DMS79 treated with DMSO at 0.1 percent for 48 hours (cell line): Measurements from ENCODE around the gene USP3.

Experiments
- DNase-seq: peaks from one replicate; lab custom pipeline; 2025; lab: John Stamatoyannopoulos, UW

USP3 gene

GRCh38 chr15:63504247-63504978 is at the start of gene USP3:
Gene USP3 (plus strand): TSS chr15:63504593. CDS start chr15:63504740, 147 bp downstream.
- DNase-seq: peak; percentile 51

DNA sequence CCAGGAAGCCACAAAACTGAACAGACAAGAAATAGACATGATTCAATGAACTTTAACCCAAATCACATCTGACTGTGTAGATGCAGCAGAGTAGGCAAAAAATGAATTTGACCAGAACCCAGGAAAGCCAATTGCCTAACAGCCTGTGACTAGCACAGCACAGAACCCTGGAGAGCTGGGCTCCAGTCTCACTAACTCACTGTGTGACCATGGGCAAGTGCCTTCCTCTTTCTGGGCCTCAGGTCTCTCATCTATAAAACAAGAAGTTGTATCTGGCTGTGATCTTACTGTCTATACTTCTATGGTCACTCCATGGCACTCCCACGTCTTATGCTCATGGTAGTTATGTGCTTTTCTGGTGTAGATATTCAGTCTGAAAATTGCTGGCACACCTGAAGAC is 48.1 kb upstream of the USP3 start:
- no peak for DNase-seq

GRCh38 chr15:63457379-63457778 is 47.0 kb upstream of the USP3 start:
- DNase-seq: no peak

- no peak for DNase-seq
Observed at GRCh38 chr15:63458026-63458425, 46.4 kb upstream of the USP3 start.

- no peak for DNase-seq
Observed at GRCh38 chr15:63458794-63459395, 45.5 kb upstream of the USP3 start.

DNA sequence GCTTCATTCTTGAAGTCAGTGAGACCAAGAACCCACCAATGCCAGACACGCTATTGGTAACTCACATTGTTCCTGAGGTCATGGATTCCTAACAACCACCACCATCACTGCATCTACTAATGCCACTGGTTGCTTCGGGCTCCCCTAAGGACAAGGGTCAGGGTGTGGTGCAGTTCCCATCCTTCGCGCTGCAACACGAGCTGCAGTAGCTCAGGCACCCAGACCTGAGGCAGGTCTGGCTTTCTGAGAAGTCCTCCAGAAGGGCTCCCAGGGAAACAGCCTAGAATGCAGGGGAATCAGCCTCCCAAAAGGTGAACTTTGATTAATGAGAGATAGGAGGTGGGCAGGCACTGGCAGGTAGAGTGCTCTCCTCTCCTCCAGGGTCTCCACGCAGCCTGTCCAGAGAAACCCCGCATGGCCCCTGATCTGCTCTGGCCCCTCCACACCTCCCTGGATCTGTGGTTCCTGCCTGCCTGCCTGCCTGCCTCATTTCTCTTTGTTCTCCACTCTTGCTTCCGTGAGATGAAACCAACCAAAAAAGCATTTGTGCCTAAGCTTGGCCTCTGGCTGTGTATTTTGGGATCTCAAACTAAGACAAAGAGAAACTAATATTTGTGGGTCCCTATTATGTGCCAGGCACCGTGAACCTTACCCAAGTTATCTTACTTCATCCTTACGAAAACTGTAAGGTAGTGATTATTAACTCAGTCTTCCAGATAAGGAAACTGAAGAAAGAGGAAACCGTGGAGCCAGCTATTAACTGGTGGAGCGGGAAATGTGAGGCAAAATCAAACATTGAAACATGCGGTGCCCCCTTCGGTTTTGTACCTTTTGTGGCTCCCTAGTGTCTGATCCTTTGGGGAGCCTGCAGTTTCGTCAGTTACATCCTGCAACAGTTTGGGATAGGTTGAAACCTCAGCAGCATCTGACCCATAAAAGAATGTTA is 43.9 kb upstream of the USP3 start:
- no peak for DNase-seq

DNA sequence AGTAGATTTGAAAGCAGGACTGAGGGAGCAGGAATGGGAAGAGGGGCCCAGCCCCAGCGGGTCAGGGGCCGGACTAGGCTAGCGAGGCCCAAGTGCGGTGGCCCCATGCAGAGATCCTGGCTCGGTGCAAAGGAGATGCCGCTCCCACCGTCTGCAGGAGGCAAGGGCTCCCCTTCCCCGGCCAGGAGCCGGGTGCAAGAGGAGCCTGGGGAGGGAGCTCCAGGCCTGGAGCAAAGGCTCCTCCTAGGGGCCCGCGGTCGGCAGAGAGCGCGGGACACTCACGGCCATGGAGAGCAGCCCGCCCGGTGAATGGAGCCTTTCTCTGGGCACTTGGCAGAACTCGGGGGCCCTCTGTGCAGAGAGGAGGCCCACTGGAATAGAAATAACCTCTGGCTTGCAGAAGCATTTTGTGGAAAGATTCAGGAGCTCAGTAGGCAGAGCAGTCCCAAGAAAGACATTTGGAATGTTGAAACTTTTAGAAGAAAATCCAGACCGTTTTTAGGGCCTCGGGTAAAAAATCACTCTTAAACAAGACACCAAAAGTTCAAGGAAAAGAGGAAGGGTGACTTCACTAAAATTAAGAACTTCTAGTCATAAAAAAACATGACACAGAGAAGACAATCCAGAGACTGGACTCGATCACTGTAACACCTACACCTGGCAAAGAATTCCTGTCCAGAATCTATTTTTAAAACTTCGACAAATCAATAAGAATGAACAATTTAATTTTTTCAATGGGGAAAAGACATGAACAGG is 43.0 kb upstream of the USP3 start:
- no peak for DNase-seq

DNA sequence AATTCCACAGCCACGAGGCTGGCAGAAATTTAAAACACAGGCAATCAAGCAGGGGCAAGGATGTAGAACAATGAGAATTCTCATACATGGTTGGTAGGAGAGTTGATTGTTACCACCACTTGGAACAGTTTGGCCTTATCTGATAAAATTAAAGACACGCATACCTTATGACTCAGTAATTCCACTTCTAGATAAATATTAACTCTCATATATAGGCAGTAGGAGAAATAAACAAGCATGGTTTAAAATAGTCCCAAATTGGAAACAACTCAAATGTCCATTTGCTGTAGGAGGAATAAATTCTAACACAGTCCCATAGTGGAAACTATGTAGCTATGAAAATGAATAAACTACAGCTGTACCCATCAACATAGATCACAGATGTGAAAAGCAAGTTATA is 42.3 kb upstream of the USP3 start:
- no peak for DNase-seq

- DNase-seq: no peak
Observed at GRCh38 chr15:63463036-63463435, 41.4 kb upstream of the USP3 start.

DNA sequence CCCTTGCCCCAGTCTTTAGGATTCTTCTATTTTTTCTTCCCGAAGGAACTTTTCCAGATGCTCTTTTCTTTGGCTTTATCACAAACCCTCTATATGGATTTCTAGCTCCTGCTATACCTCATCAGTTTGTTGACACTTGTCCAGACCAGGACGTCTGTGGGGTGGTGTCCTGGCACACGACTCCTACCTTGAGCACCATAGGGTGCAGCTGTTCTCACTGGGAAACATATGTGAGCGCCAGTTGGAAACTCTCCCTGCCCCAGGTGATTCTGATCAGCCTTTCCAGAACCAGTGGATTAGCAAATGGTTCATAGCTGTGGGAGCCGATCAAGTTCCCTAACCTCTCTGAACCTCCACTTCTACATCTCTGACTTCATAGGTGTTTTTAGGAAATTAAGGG is 40.6 kb upstream of the USP3 start:
- no peak for DNase-seq

GRCh38 chr15:63465104-63465503 is 39.3 kb upstream of the USP3 start:
- no peak for DNase-seq

DNA sequence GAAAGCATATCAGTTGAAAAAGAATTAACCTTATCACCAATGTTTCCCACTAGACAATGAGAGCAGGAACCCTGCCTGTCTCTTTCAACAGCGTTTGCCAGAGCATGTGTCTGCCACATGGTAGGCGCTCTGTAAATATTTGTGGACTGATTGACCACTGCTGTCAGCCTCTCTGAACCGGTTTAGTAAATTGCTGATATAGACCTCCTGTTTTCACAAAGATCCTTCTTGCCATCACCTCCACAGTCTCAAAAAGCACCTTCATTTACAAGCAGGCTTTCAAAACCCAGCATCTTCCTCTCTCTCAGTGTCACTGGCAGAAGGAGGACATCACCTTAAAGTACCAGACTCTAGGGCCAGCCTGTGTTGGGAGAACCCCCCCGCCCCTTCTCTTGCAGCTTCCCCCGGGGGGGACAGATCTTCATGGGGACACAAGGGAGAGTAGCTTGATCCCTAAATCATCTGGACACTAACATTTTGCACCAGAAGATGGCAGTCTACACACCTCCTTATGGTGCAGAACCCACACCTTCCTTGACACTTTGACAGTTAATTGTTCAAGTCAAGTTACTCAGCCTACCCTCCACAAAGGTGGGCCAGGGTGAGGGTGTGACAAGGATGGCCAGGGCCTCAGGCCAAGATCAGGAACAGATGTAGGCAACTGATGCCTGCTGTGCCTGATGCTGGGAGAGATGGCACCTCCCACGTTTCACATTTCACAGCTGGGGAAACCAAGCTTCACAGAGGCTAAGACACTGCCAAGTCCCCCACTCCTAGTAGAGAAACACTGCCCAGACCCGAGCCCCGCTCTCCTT is 37.8 kb upstream of the USP3 start:
- peak; percentile 34 for DNase-seq

- no peak for DNase-seq
Observed at GRCh38 chr15:63469190-63469589, 35.2 kb upstream of the USP3 start.

DNA sequence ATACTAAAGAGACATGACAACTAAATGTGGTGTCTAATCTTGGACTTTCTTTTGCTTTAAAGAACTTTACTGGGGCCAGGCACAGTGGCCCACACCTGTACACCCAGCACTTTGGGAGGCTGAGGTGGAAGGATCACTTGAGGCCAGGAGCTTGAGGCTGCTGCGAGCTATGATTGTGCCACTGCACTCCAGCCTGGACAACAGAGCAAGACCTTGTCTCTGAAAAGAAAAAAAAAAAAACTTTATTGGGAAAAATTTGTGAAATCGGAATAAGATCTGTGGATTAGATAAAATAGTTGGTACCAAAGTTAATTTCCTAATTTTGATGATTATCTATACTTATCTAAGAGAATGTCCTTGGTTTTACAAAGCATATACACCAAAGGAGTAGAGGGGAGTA is 34.4 kb upstream of the USP3 start:
- no peak for DNase-seq

DNA sequence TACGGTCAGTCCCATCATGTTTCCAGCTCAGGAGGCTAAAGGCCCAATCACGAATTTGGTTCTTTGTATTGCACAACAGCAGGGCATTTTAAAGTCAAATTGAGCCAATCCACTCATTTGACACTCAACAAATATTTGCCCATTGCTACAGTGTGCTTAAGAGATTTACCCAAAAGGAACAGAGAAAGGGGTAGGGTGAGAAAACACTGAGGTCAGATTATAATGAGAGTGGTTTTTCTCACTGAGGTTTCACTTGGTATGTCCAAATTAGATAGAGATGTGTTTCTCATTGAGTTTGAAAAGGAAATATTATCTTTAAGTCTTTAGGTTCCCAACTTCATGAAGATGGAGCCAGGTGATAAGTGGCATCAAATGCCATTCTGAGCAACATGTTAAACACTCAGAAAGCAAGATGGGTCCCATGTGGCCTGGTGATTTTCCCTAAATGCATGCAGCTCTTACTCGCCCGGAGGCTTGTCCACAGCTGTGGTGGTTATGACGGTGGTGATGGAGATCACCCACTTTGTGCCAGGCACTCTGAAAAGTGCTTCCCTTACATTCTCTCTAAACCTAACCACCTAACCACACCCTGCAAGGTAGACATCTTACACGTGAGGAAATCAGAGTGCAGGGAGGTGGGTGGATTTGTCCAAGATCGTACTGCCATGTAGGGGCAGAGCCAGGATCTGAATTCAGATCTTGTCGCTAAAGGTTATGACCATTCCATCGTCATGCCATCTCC is 31.2 kb upstream of the USP3 start:
- DNase-seq: peak; percentile 47

DNA sequence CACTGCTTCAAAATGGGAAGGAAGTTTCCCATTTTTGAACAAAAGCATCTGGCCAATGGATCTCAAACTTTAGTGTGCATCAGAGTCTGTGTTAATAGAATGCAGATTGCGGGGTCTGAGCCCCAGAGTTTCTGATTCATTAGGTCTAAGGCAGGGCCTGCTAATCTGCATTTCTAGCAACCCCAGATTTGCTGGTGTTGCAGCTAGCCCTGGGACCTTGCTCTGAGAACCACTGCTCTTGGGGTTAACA is 30.7 kb upstream of the USP3 start:
- DNase-seq: no peak

DNA sequence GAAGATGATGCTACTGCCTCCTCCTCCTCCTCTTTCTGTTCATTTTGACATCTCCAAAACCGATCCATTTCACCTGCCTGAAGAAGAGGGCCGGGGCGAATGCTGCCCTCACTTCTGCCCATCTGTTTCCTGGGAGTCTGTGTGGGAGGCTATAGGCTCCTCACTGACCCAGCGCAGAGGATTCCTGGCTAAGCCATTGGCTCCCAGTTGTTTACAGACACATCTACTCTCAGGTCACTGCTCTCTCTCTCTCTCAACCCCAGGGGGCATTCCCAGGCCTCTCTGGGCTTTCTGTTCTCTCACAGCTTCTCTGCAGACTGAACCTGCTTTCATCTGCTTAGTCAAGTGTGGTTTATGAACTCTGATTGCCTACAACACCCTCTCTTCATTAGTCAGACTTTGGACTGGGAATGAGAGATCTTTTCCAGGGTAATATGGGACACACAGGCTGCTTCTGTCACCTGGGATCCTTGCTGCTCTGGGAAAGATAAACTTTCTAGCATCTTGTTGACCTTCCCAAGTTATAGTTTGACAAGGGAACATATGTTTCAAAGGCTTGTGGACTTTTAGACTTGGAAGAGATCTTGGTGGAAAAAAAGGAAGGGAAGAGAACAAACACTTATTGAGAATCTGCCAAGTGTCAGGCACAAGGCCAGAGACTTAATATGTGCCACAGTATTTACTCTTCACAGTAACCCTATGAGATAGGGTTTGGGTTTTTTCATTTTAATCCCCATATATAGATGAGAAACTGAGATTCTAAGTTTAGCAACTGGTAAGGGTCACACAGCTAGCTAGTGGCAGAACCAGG is 30.2 kb upstream of the USP3 start:
- DNase-seq: peak; percentile 23

GRCh38 chr15:63474810-63475316 is 29.5 kb upstream of the USP3 start:
- peak; percentile 14 for DNase-seq

DNA sequence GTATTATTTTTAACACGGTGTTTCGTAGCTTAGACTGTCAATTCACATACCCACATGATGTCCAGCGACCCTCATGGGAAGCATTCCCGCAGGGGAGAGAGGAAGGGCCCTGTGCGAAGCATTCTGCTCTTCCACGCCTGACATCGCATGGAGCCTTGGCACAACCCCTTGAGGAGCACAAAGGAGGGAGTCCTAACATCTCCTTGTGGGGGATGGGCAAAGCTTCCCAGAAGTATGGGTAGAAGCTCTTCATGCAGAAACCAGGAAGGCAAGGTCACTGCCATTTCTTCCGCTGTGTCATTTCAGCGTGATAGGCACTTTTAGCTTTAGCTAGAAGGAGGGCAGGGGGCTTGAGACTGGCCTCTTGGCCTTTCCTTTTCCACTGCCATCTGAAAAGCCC is 28.7 kb upstream of the USP3 start:
- no peak for DNase-seq

- no peak for DNase-seq
Observed at GRCh38 chr15:63476229-63476632, 28.2 kb upstream of the USP3 start.
